Kidney tubule cell (primary cell): ENCODE results near the gene JADE2.

Experiments used
- DNase-seq: peaks from one replicate; pipeline ENCODE4 v3.0.0-alpha.2; 2018; ENCODE audit warnings: low spot score

Gene JADE2

DNA sequence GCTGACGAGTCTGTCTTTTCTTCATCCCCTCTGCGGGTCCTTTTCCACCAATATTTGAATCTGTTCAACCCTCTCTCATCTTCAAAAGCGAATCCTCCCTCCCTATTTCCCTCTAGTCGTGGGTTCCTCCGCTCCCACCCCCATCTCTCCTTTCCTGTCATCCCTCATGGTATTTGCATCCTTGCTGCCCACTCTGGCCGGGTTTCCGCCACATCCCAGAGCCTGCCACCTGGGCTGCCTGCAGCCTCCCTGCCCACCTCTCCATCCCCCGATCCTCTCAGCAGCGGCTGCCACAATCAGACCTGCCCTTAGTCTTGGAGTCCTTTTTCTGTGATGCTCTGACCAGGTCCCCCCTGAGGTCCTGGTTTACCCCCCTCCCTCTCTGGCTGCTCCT is 44.9 kb downstream of the JADE2 start:
- DNase-seq: no peak

DNA sequence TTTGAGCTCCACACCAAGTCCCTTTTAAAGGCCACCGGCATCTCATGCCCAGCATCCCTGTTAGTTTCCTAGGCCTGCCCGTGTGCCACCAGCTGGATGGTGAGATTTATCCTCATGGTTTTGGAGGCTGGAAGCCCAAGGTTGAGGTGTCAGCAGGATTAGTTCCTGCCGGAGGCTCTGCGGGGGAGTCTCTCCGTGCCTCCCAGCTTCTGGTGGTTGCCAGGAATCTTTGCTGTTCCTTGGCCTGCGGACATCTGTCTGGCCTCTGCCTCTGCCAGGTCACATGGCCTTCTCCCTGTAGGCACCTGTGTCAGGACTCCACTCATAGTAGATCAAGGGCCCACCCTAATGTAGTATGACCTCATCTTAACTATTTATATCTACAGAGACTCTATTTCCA is 45.4 kb downstream of the JADE2 start:
- no peak for DNase-seq

DNA sequence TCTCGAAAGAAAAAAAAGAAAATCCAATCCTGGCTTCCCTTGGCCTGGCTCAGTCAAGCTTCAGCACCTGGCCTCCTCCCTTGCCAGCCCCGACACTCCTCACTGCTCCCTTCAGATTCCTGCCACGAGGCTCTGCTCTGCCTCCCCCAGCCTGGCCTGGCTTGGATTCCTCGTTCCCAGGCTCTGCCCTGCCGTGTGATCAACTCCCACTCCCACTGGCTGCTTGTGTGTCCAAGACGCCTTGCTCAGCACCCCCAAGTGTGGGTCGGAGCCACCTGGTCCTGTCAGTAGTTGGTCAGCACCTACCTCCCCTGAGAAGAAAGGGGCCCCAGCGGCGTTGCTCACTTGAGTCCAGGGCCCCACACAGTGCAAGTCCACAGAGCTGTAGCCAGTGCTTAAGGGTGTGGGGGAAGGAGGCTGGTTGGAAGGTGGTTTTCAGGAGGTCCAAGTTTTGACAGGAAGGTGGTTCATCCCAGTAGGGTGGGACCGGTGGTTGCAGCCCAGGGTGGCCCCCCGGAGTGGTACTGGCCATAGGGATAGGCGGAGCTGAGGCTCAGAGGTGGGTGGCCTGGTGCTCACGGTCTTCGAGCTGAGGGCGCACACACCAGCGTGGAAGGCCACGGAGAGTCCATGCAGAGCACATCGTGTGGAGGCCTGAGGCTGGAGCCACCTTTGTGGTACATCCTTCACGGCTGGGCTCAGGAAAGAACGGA is 46.4 kb downstream of the JADE2 start:
- no peak for DNase-seq

DNA sequence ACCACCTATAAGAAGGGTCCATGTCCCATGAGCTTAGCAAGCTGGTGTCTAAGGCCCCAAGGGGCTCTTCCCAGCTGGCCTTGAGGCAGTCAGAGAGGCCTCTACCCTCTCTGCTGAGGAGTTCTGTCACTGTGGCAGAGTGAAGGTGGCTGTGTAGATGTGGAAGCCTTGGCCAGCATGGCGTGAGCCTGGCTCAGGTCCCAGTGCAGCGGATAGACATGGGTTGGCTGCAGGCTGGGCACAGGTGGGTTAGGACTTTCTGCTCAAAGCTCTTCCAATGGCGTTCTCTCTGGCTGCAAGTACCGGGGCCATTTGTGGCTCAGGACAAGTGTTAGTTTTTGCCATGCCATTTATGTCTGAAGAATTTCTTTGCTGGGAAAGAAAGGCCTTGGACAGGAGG is 47.3 kb downstream of the JADE2 start:
- no peak for DNase-seq

DNA sequence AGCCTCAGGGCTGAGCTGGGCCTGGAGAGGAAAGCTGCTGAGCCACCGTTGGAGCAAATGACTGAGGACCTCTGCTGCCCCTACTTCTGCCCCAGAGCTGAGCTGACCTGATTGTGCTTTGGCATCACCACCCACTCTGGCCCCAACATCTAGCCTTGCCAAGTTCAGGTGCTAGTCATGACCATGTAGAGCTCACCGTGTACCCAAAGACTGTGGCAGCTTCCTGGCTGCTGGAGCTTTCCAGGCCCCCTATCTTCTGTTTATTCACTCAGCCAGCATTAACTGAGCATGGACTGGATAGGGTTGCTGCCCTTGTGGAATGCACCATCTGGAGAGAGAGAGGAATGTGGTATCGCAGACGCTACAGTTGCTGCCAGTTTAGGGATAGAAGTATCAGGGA is 49.1 kb downstream of the JADE2 start:
- peak; percentile 69 for DNase-seq

DNA sequence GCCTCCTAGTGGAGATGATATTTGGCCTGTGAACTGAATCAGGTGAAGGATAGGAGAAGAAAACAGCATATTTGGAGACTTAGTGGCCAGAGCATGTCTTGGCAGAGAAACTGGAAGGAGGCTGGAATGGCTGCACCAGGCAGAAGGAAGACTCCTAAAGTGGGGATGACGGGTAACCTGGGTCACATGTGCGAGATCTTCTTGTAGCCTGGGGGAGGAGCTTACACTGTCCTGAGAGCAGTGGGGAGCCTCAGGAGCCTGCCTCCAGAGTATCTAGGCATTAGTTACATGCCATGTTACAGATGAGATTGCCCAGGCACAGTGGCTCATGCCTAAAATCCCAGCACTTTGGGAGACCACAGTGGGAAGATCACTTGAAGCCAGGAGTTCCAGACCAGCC is 49.8 kb downstream of the JADE2 start:
- DNase-seq: no peak

DNA sequence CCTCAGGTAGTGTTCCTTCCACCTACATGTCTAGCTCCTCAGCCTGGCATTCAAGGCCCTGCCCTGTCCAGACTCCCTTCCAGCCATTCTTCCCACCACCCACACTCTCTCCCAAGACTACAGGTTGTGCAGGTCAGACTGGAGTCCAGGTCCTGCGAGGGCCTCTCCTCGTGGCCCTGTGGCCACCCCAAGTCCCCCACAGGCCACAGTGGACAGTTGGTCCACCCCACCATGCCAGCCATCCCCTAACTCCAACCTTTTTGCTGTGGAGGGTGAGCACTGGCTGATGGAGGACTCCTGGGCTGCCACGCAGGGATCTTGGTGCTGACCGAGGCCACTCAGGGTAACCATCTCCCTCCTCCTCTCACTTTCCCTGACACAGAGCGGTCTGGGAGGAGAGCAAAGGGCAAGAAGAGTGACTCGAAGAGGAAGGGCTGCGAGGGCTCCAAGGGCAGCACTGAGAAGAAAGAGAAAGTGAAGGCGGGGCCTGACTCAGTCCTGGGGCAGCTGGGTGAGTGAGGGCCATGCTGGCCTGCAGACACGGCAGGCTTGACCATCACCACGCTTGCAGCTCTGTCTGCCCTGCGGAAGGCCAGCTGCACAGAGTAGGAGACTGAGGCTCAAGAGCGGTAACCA is 51.0 kb downstream of the JADE2 start:
- DNase-seq: peak; percentile 38

DNA sequence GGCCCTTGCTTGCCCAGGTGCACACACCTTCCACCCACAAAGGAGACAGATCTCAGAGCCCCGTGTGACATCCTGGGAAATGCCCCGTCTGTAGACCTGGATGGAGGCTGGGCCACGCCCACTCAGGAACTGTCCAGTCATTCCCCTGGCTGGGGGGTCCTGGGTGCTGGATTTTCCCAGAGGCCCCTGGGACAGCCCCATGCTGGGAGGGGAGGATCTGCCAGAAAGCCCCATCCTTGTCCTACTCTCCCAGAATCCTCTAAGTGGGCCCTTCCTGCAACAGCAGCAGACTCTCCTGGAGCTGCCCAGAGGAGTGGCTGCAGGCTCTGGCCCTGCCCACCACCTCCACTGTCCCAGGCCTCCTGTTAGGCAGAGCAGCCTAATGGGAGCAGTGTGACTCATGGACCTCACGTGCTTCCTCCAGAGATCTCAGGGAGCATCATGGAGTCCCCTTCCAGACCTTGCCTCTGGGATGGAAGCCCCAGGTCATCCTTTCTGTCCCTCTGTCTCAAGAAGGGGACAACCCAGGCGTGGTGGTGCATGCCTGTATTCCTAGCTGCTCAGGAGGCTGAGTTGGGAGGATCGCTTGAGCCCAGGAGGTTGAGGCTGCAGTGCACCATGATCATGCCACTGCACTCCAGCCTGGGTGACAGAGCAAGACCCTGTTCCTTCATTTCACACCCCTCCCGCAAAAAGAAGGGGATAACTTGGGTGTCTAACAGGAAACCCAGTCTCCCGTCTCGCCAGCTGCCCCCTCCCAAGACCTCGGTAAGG is 51.7 kb downstream of the JADE2 start:
- peak; percentile 89 for DNase-seq

DNA sequence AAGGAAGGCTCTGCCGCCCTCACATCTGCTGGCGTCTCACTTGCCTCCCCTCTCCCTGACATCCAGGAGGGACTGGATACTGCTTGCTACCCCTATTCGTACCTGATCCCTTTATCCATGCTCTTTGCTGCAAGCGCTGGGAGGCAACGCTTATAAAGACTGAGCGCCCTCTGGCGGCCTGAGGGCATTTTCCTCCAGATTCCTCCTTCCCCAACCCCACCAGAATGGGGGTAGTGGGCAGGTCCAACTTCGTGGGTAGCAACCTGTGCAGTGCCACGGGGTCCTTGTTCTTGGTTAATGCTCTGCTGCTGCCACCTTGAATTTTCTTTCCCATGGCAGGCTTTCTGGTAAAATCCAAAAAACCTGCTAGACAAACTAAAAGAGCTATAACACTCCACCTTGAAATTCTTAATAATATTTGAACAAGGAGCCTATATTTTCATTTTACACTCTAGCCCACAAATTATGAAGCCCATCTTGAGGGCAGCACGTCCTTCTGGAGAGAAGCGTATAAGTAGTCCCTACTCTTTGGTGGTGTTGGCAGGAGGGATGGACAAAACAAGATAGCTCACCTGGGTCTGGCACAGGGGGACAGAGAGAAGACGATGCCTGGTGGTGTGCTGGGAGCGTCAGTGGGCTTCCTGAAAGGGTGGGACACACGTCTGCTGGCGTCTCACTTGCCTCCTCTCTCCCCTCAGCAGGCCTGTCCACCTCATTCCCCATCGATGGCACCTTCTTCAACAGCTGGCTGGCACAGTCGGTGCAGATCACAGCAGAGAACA is 52.5 kb downstream of the JADE2 start:
- DNase-seq: peak; percentile 75

DNA sequence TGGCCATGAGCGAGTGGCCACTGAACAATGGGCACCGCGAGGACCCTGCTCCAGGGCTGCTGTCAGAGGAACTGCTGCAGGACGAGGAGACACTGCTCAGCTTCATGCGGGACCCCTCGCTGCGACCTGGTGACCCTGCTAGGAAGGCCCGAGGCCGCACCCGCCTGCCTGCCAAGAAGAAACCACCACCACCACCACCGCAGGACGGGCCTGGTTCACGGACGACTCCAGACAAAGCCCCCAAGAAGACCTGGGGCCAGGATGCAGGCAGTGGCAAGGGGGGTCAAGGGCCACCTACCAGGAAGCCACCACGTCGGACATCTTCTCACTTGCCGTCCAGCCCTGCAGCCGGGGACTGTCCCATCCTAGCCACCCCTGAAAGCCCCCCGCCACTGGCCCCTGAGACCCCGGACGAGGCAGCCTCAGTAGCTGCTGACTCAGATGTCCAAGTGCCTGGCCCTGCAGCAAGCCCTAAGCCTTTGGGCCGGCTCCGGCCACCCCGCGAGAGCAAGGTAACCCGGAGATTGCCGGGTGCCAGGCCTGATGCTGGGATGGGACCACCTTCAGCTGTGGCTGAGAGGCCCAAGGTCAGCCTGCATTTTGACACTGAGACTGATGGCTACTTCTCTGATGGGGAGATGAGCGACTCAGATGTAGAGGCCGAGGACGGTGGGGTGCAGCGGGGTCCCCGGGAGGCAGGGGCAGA is 53.3 kb downstream of the JADE2 start:
- no peak for DNase-seq

DNA sequence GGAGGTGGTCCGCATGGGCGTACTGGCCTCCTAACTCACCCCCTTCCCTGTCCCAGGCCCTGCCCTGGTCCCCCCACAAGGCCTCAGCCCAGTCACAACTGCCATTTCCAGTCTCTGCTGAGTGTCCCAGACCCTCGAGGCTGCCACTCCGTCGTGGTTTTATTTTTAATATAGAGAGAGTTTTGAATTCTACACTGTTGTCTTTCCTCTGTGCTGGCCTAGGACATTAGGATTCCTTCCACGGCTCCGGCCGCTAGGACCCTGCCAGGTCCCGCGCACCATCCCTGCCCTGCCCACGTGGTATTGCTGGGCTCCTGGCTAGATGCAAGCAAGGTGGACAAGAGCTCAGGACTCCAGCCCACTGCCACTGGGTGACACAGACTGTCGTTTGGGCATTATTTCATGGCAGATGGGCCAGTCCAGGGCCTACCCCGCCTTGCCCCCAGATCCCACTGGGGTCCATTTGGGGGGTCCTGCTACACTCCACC is 53.9 kb downstream of the JADE2 start:
- no peak for DNase-seq

DNA sequence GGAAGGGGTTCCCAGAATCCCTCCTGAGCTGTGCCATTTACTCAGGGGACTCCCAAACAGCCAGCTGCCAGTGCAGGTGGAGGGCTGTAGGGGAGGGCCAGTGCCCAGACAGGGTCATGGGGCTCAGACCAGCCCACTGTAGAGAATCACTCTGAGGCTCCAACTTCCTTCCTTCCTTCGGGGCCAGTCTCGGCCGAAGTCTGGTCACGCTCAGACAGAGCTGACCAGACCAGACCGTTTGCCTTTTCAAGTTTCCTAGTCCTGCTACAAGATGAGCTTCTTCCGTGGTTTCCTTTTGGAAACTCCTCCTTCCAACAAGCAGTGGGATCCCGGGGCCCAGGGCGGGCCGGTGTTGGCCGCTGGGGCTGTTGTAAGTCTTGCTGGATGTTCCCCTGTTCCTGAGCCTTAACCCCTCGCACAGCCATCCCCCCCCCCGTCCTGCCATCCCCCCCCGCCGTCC is 54.6 kb downstream of the JADE2 start:
- no peak for DNase-seq

DNA sequence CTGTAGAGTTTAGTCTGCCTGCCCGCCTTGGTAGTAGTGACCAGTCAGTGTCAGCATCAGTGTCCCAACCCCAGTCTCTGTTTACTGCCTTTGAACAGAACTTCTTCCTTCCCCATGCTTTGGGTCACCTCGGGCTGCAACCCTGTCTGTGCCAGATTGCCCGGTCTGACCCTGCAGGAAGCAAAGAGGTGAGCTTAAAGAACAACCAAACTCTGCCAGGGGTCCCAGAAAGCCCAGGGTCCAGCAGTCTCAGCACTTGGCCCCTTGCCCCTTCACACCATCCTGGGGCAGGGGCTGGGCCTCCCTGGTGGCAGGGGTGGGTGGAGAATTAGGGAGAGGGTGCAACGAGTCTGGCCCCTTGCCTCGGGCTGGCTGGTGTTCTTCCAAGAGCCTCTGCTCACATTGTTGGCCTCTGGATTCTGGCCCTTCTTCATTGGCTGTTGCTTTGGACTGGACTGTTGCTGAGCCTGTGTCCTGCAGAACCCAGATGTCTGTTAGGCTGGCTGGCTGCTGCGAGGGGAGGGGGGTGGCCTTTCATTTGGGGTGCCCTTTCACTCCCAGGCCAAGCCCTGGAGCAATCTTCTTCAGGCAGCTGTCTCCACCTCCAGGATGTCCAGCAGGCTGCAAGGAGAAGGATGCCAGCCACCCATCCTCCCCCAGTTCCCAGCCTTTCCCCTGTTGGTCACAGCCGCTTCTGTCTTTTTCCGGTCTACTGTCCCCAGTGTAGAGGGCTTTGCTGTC is 55.9 kb downstream of the JADE2 start:
- no peak for DNase-seq

DNA sequence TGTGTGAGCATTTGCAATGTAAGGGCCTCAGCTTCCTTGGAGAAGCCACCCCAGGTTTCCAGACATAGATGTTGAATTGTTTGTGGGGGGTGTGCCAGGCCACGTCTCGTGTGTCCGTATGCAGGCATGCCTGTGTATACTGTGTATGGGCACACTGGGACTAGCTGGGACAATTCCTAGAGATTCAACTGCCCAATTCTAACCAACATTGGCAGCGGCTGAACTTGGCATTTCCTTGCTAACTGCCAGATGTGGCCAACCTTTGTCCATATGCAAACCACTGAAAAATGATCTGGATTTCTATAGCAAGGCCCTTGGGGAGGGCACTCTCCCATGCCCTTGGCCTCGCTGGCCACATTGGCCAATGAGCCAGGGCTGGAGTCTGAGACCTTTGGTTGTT is 56.8 kb downstream of the JADE2 start:
- no peak for DNase-seq

DNA sequence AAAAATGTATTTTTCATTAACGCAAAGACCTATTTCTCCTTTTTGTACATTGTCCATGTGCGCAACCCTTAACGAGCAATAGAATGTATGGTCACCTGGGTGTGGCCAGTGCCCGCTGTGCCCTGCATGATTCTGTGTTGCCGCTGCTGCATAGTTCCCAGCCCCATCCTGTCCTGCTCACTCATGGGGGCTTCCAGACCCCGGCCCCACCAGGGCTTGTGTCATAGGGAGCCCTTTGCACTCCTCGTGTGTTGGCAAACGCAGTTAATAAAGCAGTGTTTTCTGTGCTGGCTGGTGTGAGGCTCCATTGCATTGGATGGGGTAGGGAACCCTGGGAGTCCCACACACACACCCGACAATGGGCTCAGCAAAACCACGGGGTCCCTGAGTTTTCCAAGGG is 57.5 kb downstream of the JADE2 start:
- no peak for DNase-seq

DNA sequence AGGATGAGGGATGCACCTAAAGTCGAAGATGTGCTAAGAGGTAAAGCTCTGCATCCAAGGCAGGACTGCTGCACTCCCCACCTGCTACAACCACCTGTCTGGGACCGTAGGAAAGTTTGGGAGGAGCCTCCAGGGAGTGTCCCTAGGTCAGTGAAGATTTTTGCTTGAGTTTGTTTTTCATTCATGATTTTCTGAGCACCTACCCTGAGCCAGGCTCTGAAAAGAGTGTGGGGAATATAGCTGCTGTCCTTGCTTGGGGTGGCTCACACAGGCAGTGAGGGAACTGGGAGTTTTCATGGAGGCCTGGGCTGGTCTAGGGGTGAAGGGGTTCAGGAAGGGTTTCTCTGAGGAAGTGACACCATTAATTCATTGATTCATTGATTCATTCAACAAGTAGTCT is 58.3 kb downstream of the JADE2 start:
- no peak for DNase-seq

DNA sequence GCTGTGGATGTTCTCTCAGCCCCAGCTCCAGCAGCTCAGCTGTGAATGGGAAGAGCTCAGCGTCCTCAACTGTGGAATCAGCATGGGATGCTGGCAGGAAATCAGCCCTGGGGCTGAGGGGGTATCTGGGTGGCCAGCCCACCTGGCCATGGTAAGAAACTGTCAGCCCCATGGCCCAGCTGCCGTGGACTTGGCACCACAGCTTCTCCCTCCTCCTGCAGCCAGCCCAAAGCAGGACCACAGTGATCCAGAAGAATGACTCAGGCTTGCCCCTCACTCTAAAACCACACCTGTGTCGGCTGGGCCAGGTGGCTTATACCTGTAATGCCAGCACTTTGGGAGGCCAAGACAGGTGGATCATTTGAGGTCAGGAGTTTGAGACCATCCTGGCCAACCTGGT is 59.2 kb downstream of the JADE2 start:
- no peak for DNase-seq

DNA sequence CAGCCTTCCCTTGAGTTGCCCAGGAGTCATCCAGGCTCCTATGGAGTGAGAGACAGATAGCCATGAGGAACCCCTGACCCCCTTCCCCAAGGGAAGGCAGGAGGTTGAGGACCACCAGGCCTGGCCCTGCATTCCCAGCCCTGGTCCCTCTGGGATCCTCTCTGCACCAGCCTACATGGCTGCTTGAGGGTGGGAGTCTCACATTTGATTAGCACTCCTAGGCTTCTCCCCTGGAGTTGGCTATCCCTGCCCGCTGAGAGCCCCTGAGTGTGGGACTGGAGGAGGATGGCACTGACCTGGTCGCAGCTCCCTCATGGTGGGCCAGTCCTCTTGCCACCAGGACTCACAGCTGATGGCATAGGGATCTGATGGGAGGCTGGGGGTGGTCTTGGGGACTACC is 60.5 kb downstream of the JADE2 start:
- no peak for DNase-seq

DNA sequence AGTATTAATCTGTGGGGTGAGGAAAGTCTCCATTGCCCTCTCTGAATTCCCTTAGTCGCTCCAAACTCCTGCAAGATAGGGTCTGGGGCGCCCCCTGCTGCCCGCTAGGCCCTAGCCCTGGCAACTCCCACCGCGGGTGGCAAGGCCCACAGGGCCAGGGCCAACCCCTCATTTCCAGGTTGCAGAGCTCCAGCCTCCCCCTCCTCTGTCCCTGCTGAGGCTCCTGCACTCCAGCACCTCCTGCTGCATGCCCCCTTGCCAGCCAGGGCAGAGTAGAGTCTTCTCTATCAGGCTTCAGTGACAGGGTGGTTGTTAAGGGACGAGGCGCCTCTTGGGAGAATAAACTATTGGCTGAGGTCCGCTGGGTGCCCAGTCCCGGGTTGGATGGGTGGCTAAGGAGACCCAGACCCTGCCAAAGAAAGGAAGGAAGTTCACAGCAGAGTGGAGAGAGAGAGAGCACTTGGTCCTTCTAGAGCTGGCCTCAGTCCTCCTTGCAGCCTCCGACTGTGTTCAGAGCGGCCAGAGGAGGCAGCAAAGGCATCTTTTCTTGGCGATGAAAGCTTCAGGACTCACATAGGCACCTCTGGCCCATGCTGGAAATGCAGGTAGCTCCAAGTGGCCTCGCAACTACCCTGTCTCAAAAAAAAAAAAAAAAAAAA is 61.5 kb downstream of the JADE2 start:
- peak; percentile 88 for DNase-seq

DNA sequence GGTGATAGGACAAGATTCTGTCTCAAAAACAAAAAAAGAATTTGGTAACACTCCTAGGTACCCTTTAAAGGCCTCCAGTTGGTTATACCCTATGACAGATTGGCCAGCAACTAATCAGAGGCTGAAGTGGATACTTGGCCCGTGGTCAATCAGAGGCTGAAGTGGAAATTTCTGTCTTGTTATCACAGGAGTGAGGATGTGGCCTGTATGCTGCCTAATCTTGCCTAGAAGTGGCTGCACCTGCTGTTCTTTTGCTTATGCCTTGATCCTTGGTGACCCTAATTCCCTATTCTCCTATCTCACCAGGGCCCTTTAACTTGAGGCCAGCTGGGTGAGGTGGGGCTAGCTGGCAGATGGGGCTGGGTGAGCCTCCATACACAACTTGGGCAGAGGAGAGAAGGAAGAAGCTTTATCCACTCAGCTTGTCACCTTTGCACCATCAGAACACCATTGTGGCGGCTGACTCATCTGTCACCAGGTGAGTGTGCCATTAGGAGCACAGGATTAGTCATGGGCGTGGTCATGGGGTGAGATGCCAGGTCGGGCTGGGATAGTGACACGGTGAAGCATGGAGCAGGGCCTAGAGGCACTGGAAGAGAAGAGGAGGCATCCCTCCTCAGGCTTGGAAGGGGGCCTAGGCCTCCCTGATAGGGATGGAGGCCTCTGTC is 65.7 kb downstream of the JADE2 start:
- DNase-seq: peak; percentile 89
